HS-27A (cell line): ENCODE results near the gene HMG20B.

Experiments
- DNase-seq: peaks from one replicate; pipeline ENCODE4 v3.0.0-alpha.2; 2012; ENCODE audit warnings: low read depth, missing footprints

Gene HMG20B

DNA sequence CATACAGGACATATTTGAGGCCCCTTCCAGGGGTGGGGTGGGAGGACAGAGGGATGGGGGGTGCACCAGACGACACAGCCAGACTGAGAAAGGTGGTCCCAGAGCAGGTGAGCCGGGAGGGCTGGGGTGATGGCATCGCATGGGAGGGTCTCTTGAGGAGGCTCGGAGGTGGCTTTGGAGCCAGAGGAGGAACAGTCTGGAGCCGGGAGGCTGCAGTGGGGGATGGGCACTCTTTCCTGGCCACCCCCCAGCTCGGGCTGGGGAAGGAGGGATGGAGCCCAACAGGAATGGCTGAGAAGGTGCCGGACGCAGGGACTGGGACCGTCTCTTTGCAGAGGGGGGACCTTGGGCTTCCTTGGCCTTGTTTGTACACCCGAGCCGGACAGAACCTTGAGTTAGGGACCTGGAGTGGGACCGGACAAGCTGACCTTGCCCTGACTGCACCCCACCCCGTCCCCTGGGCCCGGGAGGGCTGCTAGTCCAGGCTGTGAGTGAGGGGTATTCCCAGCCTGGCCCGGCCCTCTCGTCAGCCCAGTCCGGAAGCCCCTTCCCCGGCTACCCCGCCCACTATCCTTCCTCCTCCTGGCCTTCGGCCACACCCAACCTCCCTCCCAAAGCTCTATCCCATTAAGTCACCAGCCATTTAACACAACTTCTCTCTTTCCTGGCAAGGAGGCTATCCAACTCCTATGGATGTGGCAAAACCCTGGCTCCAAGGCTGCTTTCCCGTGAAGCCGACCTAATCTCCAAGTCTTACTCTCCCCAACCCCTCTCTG is 34.7 kb downstream of the HMG20B start:
- no peak for DNase-seq

DNA sequence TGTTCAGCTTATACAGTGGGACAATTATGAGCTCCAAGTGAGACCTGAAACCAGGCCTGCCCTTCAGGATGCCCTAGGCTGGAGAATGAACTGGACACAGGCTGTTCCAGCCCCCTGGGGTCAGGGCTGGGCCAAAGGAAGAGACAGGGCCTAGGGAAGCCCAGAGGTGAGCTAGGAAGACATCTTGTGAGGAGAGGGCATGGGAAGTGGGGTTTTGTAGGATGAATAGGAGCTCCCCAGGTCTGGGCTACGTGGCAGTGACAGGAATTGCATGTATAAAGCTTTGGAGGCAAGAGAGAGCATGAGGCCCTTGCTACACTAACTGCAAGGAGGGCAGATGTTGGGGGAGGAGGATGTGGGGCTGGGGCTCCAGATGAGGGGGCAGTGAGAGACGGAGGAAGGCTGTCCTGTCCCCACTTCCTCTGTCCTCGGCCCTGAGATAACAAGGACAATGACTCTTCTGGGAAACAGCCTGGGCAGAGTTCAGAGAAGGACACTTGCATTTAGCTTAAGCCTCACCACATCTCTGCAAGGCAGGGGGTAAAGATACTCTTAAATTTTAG is 35.4 kb downstream of the HMG20B start:
- no peak for DNase-seq

DNA sequence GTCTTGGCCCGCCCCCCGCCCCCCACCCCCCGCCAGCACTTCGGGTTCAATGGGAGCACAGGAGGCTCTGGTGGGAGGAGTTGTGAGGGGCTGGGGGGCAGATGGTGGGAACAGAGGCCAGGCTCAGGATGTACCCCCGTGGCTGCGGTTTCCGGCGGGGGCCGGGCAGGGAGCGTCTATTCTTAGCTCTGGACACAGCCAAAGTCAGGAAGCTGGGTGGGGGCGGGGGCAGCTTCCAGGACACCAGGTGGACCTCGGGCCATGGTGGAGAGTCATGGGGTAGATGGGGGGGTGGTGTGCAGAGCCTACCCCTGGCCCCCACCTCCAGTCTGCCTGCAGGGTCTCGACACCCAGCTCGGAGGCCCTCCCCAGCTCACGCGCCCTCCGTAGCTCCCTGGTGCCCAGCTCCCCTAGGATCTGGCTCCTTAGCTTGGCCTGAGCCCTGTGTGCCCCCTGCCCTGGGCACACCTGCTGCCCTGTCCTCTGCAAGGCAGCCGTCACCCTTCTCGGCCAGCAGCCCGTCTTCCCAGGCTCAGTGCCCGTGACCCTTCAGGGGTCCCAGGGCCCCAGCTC is 36.1 kb downstream of the HMG20B start:
- DNase-seq, result no peak

DNA sequence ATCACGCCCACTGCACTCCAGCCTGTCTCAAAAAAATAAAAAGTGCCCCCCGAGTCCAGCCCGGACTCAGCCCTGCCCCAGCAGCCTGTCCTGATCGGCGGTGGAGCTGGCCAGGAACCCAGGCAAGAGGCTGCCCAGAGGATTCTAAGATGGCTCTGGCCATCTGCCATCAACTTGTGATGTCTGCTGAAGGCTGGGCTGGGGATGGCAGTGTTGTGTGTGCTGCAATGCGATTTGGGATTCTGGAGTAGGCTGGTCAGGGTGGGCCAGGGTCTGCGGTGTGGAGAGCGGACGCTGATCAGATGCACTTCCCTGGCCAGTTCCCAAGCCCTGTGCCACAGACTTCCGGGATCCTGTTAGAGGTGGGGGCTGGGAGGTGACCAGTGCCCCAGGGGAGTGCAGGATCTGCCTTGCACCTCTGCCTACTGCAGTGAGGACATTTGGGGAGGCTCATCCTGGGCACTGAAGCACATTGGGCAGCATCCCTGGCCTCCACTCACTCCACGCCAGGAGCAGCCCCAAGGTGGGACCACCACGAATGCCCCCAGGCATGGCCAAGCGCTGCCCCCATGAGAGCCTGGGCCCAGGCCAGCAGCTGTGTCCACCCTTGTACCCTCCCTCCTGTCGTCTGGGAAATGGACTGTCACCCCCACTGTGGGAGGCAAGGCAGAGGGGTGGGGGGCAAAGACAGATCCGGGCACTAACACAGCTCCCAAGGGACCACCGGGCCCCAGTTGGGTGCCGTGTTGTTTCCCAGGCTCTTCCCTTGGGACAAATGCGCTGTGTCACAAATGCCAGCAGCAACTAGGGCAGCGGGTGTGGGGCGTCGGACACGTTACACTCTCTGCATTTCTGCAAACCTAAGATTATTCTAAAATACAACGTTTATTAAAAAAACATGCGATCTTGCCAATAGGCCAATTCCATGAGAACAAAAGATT is 37.3 kb downstream of the HMG20B start:
- no peak for DNase-seq

DNA sequence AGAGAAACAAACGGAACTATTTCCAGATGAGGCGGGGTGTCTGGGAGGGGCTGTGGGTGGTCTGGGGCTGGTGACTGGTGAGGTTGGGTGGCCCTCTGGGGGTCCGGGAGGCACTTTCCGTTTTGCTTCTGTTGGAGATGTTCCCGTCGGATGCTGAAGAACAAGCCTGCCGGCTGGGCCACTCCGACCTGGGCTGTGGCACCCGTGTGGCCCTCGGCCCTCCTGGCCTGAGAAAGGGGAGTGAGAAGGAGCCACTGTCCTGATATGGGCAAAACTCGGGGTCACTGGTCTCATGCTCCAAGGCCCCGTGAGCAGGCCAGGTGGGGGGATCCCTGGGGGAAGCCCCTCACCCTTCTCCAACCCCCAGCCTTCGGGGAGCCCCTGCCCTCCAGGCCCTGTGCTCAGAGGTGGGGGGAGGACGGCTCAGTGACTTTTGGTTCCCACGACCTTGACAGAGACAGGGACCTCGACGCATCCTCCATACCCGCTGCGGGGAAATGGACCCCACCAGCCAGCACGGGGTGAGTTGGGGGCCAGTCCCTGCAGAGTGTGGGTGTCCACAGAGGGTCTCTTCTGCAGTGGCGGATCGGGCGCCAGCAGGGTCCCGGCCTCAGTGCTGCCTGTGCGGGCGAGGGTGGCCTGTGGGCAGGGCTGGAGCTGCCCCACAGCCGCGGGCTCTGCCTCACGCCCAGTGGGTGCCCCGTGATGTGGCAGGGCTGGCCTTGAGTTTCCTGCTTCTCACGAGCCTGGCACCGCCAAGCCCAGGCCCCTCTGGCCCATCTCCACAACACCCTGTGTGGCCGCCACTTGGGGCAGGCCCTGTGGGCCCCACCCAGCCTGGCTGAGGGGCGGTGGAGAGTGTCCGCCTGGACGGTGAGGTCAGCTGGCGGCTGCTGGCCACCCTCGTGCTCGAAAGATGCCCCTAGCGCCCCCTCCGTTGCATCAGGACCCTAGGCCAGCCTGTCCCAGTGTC is 38.3 kb downstream of the HMG20B start:
- DNase-seq, result no peak

DNA sequence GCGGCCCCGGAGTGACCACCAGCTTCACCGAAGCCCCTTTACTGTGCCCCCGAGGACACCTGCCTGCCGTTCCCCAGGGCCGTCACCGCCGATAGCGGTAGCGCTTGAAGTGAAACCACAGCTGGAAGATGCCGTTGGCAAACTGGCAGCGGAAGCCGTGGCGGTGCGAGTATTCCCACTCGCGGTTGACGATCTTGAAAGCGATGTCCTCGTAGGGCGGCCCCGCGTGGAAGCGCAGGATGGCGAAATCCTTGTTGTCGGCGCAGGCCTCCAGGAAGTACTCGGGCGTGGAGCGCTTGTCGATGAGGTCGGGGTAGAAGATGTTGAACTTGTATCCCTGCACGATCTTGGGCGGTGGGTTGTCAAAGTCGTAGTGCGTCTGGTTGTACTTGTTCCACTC is 39.1 kb downstream of the HMG20B start:
- DNase-seq, result no peak

DNA sequence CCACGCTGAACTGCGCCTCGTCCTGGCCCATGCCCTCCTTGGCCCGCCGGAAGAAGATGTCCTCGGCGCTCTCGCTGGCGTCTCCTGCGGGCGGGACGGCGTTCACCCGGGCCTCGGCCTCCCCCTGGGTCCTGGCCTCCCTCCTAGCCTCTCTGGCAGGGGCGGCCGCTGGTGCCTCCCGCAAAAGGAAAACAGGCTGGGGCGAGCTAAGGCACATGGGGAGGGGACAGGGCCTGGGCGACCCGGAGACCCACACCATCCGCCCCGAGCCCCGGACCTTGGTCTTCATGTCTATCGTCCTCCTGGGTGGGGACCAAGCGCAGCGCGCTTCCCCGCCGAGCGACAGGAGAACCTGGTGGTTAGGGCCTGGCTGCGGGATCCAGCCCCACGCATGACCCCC is 39.6 kb downstream of the HMG20B start:
- DNase-seq, result no peak

DNA sequence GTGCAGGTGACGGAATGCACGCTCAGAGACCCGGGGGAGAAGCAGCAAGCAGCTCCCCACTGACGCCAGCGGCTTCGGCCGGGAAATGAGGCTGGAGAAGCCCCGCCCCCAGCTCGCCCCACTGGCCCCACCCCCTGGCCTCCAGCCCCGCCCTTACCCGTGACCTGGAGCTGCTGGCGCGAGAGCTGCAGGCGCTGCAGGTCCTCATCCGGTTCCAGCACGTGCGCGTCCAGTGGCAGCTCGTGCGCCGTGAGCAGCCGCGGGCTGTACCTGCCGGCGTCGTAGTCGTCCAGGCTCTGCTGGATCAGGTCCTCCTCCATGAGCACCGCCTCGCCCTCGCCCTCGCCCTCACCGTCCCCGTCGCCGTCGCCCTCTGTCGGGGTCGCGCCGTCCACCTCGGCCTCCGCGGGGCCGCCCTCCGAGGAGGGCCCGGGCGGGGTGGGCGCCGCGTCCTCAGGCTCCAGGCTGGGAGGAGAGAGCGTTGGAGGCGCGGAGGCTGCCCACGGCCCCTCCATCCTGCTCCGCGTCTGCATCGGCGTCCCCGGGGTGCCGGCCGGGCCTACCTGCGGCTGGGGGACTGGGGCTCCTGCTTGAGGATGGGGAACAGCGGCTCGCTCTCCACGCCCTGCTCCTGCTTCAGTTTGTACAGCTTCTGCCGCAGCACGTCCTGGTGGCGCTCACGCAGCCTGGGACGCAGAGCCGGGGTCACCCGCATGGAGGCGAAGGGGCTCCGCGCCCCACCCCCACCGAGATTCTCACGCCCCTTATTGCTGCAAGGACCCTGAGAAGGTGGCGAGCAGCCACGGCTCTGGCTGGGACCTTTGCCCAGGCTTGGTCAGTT is 40.4 kb downstream of the HMG20B start:
- DNase-seq, result no peak

DNA sequence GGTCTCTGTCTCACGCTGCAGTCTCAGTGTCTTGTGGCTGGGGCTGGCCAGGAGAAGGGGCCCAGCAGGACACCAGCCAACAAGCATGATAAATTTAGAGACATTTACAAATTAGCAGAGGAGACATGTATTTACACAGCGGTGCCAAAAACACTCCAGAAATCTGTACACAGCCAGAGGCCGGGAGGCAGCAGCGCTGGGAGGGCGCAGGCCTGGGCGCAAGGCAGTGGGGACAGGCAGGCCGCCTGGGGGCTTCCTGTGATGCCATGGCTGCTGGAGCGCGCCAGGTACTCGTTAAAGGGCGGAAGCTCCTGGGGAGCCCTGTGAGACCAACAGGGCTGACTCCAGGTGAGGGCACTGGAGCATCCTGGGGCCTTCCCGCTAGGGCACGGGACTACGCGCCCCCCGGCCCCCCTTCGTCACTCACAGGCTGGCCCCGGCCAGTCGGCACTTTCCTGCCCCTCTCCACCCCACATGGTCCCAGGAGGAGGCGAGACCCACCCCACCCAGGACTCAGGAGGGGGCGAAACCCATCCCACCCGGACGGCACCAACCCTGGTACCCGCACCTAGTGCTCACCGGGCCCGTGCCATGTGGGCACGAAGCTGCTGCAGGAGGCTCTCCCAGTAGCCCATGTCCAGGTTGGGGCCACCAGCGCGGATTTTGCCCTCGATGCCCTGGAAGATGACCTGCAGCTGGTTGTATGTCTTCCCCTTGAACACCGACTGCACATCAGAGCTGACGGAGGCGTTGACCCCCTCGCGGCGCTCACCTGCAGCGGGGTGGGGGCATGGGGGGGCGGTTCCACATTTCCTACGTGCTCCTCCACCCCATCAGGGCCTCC is 41.3 kb downstream of the HMG20B start:
- no peak for DNase-seq

DNA sequence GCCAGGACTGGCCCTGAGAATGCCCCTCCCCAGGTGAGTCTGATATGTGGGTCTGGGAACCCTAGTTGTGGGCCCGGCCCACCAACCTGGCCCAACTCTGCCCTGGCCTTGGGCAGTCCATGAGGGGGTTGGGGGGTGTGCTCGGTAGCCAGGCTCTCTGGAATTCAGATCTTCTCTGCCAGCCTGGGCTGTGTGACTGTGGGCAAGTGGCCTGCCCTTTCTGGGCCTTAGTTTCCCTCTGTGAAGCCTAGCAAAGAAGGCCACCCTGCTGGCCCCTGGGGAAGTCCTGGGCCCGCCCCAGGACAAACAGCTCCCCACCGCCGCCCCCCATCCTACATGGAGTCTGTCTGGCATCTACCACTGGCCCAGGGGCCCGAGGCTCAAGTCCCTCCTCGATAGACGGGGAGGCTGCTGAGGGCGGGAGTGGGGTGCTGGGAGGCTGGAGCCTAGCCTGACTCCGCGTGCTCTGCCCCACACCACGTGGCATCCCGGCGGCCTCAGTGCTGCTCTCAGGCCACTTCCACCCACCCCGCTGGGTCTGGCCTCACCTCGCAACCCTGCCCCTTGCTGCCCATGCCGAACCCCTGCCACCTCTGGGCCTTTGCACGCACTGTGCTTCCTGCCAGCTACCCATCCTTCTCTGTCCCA is 42.2 kb downstream of the HMG20B start:
- DNase-seq, result no peak

DNA sequence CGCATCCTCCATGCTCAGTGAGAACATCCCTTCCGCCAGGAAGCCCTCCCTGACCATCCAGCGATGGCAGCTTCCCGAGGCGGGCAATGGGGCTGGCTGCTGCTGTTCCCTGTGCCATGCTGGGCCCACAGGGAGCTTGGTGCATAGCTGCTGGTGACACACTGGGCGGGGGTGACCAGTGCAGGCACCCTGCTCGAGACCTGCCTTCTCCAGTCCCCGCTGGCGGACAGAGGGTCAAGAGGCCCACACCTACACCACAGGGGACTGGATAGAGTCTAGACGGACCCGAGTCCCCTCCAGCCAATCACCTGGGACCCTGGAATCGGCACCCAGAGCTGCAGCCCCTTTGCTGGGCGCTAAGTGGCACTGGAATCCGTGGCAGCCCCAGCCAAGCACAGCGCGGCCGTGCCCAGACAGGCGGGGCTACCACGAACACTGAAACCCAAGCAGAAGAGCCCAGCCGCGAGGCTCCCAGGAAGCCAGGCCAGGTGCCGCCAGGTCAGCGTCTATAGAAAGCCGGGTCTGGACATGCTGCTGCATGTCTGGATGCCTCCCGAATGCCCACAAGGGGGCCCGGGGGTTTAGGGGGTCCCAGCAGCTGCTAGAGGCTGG is 42.9 kb downstream of the HMG20B start:
- no peak for DNase-seq

DNA sequence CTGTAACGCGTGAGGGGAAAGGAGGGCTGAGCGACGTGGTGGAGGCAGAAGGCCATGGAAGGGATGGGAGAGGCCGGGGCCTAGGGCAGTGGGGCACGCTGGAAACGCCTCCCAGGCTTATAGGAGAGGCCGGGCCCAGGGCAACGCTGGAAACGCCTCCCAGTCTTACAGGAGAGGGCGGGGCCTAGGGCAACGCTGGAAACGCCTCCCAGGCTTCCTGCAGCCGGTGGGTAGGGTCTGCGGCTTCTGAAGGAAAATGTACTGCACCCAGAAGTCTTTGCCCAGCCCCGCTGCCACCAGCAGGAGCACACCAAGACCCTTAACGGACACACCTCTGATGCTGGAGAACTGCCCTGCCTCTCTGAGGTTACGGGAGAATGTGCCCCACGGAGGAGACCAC is 44.7 kb downstream of the HMG20B start:
- DNase-seq, result no peak

DNA sequence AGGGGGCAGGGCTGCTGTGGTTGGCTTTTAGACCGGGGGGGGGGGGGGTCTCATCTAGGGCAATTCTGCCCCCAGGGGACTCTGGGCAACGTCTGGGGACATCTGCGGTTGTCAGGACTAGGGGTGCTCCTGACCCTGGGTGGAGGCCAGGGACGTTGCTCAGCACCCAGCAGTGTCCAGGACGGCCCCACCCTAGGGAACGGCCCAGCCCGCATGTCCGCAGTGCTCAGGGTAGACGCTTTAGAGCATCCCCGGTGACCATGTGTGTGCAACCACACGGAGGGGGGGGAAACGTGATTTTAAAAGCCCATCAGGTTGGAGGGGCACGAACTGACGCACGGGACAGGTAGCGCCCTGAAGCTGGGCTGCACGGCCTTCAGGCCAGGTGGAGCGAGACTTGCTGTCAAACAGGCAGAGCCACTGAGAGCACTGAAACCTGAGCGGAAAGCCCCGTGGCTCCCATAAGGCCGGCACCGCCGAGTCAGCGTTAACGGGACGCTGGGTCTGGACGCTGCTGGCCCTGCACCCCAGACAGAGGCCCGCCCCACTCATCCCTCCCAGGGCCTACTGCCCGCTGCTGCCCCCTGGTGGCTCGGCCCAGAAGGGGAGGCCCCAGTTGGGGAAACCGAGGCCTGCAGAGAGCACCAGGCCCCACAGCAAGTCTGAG is 45.5 kb downstream of the HMG20B start:
- no peak for DNase-seq

DNA sequence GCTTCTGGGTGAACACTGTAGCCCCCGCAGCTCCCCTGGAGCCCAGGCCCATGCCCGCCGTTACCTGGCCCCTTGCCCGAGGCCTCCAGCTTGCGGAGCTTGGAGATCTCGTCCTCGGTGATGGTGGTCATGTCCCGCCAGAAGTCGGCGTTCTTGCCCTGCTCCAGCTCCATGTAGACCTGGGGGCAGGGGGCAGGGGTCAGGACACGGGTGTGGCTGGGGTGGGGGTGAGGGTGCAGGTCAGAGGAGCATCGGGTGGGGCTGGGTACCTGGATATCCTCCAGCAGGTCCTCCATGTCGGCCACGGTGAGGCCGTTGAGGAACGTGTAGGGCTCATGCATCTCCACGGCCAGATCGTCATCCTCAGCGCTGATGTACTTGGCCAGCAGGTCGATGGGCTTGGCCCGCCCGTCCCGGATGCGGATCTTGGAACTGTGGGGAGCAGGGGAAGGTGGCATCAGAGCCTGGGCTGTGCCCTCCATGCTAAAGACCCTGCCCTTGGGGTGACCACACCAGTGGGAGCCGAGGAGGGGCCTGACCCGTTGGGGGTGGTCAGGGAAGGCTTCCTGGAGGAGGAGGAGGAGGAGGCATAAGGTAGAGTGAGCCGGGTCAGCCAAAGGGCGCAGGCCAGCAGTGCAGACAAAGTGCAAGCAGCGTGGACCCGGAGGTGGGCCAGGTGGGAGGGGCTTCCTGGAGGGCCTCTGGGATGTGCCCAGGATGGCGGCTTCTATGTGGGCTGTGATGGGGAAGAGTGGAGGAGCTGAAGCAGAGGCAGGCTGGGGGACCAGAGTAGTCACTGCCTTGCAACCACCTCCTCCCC is 46.3 kb downstream of the HMG20B start:
- no peak for DNase-seq

DNA sequence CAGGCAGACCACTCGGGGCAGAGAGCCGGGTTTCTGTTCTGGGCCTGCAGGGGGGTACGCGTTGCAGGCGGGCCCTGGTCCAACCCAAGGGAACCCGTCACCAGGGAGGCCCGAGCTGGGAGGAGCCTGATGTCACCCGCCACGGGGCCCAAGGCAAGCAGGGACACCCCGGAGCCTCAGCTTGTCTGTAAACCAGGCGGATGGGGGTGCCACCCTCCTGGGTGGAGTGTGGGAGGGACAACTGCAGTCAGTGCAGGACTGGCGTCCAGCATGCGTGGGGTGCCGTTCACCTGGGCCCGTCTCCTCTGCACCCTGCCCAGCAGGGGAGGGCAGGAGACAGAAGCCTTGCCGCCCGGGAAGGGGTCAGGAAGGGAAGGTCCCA is 46.9 kb downstream of the HMG20B start:
- DNase-seq, result no peak

DNA sequence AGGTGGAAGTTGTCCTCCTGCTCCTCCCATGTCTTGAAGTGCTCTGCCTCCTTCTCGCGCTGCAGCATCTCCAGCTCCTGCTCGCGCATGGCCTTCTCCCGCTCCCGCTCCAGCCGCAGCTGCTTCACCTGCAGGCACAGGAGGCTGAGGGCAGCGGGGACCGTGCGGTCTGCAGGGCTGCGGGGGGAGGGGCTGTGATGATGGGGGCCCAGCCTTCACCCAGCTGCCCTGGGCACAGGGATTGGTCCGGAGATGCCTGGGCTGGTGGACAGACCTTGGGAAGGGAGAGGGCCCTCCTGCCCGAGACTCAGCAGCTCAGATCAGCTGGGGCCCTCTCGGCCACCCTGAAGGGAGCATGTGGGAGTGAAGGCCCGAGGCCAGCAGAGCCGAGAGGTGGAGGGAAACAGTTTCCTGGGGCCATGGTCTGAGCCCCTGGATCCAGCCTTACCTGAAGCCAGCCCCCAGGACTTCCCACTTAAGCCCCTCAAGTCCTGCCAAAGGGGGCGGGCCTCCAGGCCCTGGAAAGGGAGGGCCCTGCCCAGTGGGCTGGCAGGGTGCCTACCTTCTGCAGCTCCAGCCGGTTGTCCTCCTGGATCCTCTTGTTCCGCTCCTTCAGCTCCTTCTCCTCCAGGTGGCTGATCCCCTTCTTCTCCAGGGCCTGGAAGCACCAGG is 47.5 kb downstream of the HMG20B start:
- no peak for DNase-seq
